HepG2 (cell line): ENCODE measurements around the gene UBE2O. TPM values are rescaled to one million over a fixed set of nuclear protein-coding genes. Genes with fewer than 3 reads are reported as not detected.
A peak's percentile ranks its signal among the peaks of the same experiment; 100 is the strongest.

ENCODE experiments used
- ARNTL ChIP-seq: sonication (generic); formaldehyde crosslinking; IDR thresholded peaks from 2 replicates; pipeline ENCODE4 v1.4.0; 2020; ENCODE audit warnings: mild to moderate bottlenecking, missing genetic modification reagents
- ATF1 ChIP-seq: IDR thresholded peaks from 2 replicates; pipeline ENCODE4 v1.6.1; 2016; ENCODE audit warnings: mild to moderate bottlenecking, control low read depth
- FOSL2 ChIP-seq: sonication (generic); formaldehyde crosslinking; IDR thresholded peaks from 2 replicates; pipeline ENCODE4 v1.4.0; 2020; ENCODE audit warnings: missing genetic modification reagents
- FOXK2 ChIP-seq: fragments of 450-650 bp; IDR thresholded peaks from 2 replicates; pipeline ENCODE4 v1.6.1; 2016
- GFI1 ChIP-seq: sonication (generic); formaldehyde crosslinking; IDR thresholded peaks from 2 replicates; pipeline ENCODE4 v1.5.0; 2020; ENCODE audit warnings: missing genetic modification reagents, mild to moderate bottlenecking, borderline replicate concordance
- GZF1 ChIP-seq: sonication (generic); formaldehyde crosslinking; IDR thresholded peaks from 2 replicates; pipeline ENCODE4 v1.5.1; 2020; ENCODE audit warnings: mild to moderate bottlenecking, missing genetic modification reagents
- HES4 ChIP-seq: sonication (generic); formaldehyde crosslinking; IDR thresholded peaks from 2 replicates; pipeline ENCODE4 v1.9.0; 2021; ENCODE audit warnings: mild to moderate bottlenecking, missing genetic modification reagents, borderline replicate concordance
- HNRNPH1 ChIP-seq: fragments of 200-400 bp; formaldehyde crosslinking; optimal IDR thresholded peaks from 2 replicates; pipeline ENCODE3; 2017; ENCODE audit warnings: mild to moderate bottlenecking, low read depth, low read length
- KDM6A ChIP-seq: IDR thresholded peaks from 2 replicates; pipeline ENCODE4 v1.6.1; 2016; ENCODE audit warnings: low read depth
- MTF2 ChIP-seq: sonication (generic); formaldehyde crosslinking; IDR thresholded peaks from 2 replicates; pipeline ENCODE4 v1.5.0; 2020; ENCODE audit warnings: missing genetic modification reagents, borderline replicate concordance
- NR2C2 ChIP-seq: sonication (generic); formaldehyde crosslinking; IDR thresholded peaks from 2 replicates; pipeline ENCODE4 v1.4.0; 2020; ENCODE audit warnings: missing genetic modification reagents, mild to moderate bottlenecking, moderate library complexity, borderline replicate concordance
- PTBP1 ChIP-seq: fragments of 200-400 bp; formaldehyde crosslinking; IDR thresholded peaks from 2 replicates; pipeline ENCODE4 v1.6.1; 2018; ENCODE audit warnings: low read length, low read depth; ENCODE audit not compliant: poor library complexity, severe bottlenecking
- RAD21 ChIP-seq: fragments of 450-650 bp; formaldehyde crosslinking; IDR thresholded peaks from 2 replicates; pipeline ENCODE4 v1.5.0; 2020; ENCODE audit warnings: mild to moderate bottlenecking
- RARG ChIP-seq: sonication (generic); formaldehyde crosslinking; IDR thresholded peaks from 2 replicates; pipeline ENCODE4 v1.4.0; 2020; ENCODE audit warnings: low read depth, mild to moderate bottlenecking, missing genetic modification reagents
- RFXANK ChIP-seq: IDR thresholded peaks from 2 replicates; pipeline ENCODE4 v1.6.1; 2016
- SMYD3 ChIP-seq: sonication (generic); formaldehyde crosslinking; IDR thresholded peaks from 2 replicates; pipeline ENCODE4 v1.8.1; 2023; ENCODE audit warnings: mild to moderate bottlenecking, missing genetic modification reagents
- TOPORS ChIP-seq: sonication (generic); formaldehyde crosslinking; IDR thresholded peaks from 2 replicates; pipeline ENCODE4 v1.8.0; 2023; ENCODE audit warnings: mild to moderate bottlenecking, missing genetic modification reagents
- ZC3H4 ChIP-seq: sonication (generic); formaldehyde crosslinking; IDR thresholded peaks from 2 replicates; pipeline ENCODE4 v1.4.0; 2020; ENCODE audit warnings: missing genetic modification reagents, borderline replicate concordance
- ZNF143 ChIP-seq: sonication (generic); formaldehyde crosslinking; IDR thresholded peaks from 2 replicates; pipeline ENCODE4 v1.4.0; 2020; ENCODE audit warnings: missing genetic modification reagents
- ZNF251 ChIP-seq: sonication (generic); formaldehyde crosslinking; IDR thresholded peaks from 2 replicates; pipeline ENCODE4 v1.9.0; 2021; ENCODE audit warnings: mild to moderate bottlenecking, missing genetic modification reagents
- ZNF414 ChIP-seq: sonication (generic); formaldehyde crosslinking; IDR thresholded peaks from 2 replicates; pipeline ENCODE4 v1.5.0; 2020; ENCODE audit warnings: missing genetic modification reagents
- ZNF616 ChIP-seq: sonication (generic); formaldehyde crosslinking; IDR thresholded peaks from 2 replicates; pipeline ENCODE4 v1.5.0; 2020; ENCODE audit warnings: low read depth, mild to moderate bottlenecking, missing genetic modification reagents
- ZNF740 ChIP-seq: sonication (generic); formaldehyde crosslinking; IDR thresholded peaks from 2 replicates; pipeline ENCODE4 v1.4.0; 2020; ENCODE audit warnings: missing genetic modification reagents
- ZSCAN30 ChIP-seq: sonication (generic); formaldehyde crosslinking; IDR thresholded peaks from 2 replicates; pipeline ENCODE4 v1.5.0; 2020; ENCODE audit warnings: mild to moderate bottlenecking, missing genetic modification reagents
- polyA plus RNA-seq, 8 experiments: library from polyadenylated mRNA; depleted of rRNA in 3 of 8; stranded (reverse) in 7 of 8; unstranded in 1 of 8; fragments of >200 nt; fragmentation: Illumina TruSeq in 4 of 8; extraction: Trizol in 4 of 8; gene quantifications; 2 replicates each; pipeline versions ENCODE4 v1.2.1 to v1.2.3, GENCODE V29; 2011 to 2016; ENCODE audit warnings: low read depth in 4 of 8, missing spikeins in 1 of 8, mixed read lengths in 1 of 8; ENCODE audit not compliant: insufficient read depth in 1 of 8
- total RNA-seq, 5 experiments: library from RNA; depleted of rRNA; stranded (reverse); fragments of >200 nt; fragmentation: Illumina TruSeq; extraction: Trizol; gene quantifications; 2 replicates each; pipeline ENCODE4 v1.2.3, GENCODE V29; 2016; ENCODE audit warnings: low read depth in 1 of 5
- TF ChIP-seq, protein P1 (sequence below): sonication (generic); formaldehyde crosslinking; IDR thresholded peaks from 2 replicates; pipeline ENCODE4 v1.8.0; 2022; ENCODE audit warnings: missing genetic modification reagents, mild to moderate bottlenecking, borderline replicate concordance
- TF ChIP-seq, protein P2 (sequence below): sonication (generic); formaldehyde crosslinking; IDR thresholded peaks from 2 replicates; pipeline ENCODE4 v1.5.0; 2020; ENCODE audit warnings: mild to moderate bottlenecking, missing genetic modification reagents, borderline replicate concordance
- TF ChIP-seq, protein P3 (sequence below): sonication (generic); formaldehyde crosslinking; conservative IDR thresholded peaks from 2 replicates; pipeline ENCODE4 v1.8.0; 2022; ENCODE audit warnings: missing genetic modification reagents

Gene UBE2O
- total and polyA plus RNA-seq, 2 of the 13 experiments (the other 11 are each of a cell fraction or from before 2014, with no cell fraction given): 21.5 to 23.5 TPM

DNA sequence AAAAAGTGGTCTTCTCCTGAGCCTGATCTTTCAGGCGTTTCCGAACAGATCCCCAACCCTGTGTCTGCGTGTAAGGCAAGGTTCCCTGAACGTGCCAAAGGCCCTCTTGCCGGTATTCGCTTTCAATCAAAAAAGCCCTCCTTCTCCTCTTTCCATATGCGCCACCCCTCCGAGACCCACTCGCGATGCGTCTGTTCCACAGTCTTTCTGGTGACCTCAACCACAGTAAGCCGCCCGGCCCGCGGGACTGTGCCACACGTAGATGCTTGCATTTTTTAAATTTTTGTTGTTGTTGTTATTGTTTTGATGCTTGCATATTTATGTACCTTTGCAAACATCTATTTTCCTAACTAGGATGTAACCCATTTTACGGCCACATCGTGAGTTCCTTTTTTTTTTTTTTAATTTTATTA, 98.6 kb downstream of the UBE2O start (continued):
- TF ChIP-seq, protein P1, sequence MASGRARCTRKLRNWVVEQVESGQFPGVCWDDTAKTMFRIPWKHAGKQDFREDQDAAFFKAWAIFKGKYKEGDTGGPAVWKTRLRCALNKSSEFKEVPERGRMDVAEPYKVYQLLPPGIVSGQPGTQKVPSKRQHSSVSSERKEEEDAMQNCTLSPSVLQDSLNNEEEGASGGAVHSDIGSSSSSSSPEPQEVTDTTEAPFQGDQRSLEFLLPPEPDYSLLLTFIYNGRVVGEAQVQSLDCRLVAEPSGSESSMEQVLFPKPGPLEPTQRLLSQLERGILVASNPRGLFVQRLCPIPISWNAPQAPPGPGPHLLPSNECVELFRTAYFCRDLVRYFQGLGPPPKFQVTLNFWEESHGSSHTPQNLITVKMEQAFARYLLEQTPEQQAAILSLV (CRISPR knock-in tag): no peak
- TF ChIP-seq, protein P2, sequence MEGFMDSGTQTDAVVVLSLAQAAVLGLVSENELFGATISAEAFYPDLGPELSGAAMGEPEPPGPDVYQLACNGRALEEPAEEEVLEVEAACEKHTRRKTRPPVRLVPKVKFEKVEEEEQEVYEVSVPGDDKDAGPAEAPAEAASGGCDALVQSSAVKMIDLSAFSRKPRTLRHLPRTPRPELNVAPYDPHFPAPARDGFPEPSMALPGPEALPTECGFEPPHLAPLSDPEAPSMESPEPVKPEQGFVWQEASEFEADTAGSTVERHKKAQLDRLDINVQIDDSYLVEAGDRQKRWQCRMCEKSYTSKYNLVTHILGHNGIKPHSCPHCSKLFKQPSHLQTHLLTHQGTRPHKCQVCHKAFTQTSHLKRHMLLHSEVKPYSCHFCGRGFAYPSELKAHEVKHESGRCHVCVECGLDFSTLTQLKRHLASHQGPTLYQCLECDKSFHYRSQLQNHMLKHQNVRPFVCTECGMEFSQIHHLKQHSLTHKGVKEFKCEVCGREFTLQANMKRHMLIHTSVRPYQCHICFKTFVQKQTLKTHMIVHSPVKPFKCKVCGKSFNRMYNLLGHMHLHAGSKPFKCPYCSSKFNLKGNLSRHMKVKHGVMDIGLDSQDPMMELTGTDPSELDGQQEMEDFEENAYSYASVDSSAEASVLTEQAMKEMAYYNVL (CRISPR knock-in tag): no peak
- TF ChIP-seq FOXK2: 0 out of 2 replicates have a peak, but pooled peaks have one; percentile 33
- TF ChIP-seq KDM6A (CRISPR knock-in tag): 0 out of 2 replicates have a peak, but pooled peaks have one; percentile 0
- no peak for TF ChIP-seq HNRNPH1
- TF ChIP-seq GZF1 (CRISPR knock-in tag): no peak
- no peak for TF ChIP-seq NR2C2
- 0 out of 2 replicates have a peak, but pooled peaks have one; percentile 1 for TF ChIP-seq MTF2 (CRISPR knock-in tag)
- TF ChIP-seq ZC3H4 (CRISPR knock-in tag): peak; percentile 70; the same call in 1 of the 2 replicates
- no peak for TF ChIP-seq ZNF414 (CRISPR knock-in tag)
- TF ChIP-seq FOSL2 (CRISPR knock-in tag): no peak
- no peak; the same call in 1 of the 2 replicates for TF ChIP-seq ZSCAN30 (CRISPR knock-in tag)
- TF ChIP-seq SMYD3: no peak
- TF ChIP-seq RARG: peak; percentile 58; the same call in 1 of the 2 replicates
- 0 out of 2 replicates have a peak, but pooled peaks have one; percentile 60 for TF ChIP-seq ZNF251
- TF ChIP-seq ARNTL (CRISPR knock-in tag): no peak
- no peak for TF ChIP-seq TOPORS (CRISPR knock-in tag)
- TF ChIP-seq ZNF143 (CRISPR knock-in tag): no peak
- TF ChIP-seq ATF1 (CRISPR knock-in tag): 0 out of 2 replicates have a peak, but pooled peaks have one; percentile 1
- no peak for TF ChIP-seq RFXANK (CRISPR knock-in tag)
- no peak for TF ChIP-seq PTBP1
- 0 out of 2 replicates have a peak, but pooled peaks have one; percentile 13 for TF ChIP-seq GFI1 (CRISPR knock-in tag)
- TF ChIP-seq HES4 (CRISPR knock-in tag): no peak
- no peak for TF ChIP-seq ZNF740 (CRISPR knock-in tag)
- TF ChIP-seq, protein P3, sequence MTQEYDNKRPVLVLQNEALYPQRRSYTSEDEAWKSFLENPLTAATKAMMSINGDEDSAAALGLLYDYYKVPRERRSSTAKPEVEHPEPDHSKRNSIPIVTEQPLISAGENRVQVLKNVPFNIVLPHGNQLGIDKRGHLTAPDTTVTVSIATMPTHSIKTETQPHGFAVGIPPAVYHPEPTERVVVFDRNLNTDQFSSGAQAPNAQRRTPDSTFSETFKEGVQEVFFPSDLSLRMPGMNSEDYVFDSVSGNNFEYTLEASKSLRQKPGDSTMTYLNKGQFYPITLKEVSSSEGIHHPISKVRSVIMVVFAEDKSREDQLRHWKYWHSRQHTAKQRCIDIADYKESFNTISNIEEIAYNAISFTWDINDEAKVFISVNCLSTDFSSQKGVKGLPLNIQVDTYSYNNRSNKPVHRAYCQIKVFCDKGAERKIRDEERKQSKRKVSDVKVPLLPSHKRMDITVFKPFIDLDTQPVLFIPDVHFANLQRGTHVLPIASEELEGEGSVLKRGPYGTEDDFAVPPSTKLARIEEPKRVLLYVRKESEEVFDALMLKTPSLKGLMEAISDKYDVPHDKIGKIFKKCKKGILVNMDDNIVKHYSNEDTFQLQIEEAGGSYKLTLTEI: no peak
- no peak for TF ChIP-seq RAD21
- TF ChIP-seq ZNF616: no peak
